HL-60 (cell line): Measurements from ENCODE around the gene BTBD9.

Experiments used
- CTCF ChIP-seq: IDR thresholded peaks from one replicate; pipeline ENCODE4 v1.5.1; 2011; ENCODE audit warnings: low read length, control low read depth, inconsistent platforms; ENCODE audit not compliant: insufficient read depth
- GABPA ChIP-seq: IDR thresholded peaks from 2 replicates; pipeline ENCODE4 v1.6.1; 2012; ENCODE audit warnings: low read depth

GRCh38 chr6:38234934-38235682 is 404.6 kb downstream of the BTBD9 start:
- no peak for TF ChIP-seq CTCF
- TF ChIP-seq GABPA: no peak
